ENCODE measurements around the gene FANCD2. TPM values are rescaled to one million over a fixed set of nuclear protein-coding genes. Genes with fewer than 3 reads are reported as not detected.

The FANCD2 gene
- total RNA-seq (2012; rRNA removed) = 15.7 and 16.5 TPM in 2 replicates

DNA sequence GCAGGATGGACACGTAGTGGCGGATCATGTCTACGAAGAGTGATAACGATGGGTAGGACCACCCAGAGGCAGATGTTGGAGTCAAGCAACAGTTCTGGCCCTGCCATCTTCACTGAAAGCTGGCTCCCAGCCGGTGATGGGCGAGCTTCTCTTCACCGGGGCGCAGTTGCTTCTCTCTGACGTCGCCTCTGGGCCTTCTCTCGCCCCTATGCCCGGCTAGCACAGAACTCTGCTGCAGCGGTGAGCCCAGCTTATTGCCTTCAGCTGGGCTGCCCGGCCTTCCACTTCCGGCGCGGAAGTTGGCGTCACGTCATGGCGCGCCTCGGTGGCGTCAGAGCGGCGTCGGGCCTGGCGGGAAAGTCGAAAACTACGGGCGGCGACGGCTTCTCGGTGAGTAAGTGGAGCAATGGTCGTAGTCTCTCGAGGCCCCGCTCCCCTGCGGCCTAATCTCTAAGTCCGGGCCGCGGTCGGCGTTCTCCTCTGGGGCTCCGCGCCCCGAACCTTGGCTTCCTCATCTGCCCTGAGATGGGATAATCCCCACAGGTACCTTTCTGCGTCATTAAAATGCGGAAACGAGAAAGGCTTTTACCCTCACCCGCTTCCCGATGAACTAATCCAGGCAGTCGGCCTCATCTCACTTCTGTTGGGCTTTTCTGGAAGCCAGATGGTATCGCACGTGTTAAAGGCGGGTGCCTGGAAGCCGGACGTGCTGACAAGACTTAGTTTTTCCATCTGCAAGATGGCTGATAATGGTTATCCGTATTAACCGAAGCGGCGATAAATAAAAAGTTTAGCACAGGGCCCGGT, at the start of gene FANCD2:
Gene FANCD2, plus strand, starts transcription at position 354 of the 807 bp plus-strand sequence. CDS start 2,221 bp downstream, outside the sequence.
- peak within 1 kb of the TSS; percentile 97 for H3K4me3 ChIP-seq (ENCODE audit: low read length)
- peak within 1 kb of the TSS; percentile 91 for H3K4me2 ChIP-seq (ENCODE audit: low read length)
- H3K36me3 ChIP-seq (ENCODE audit: insufficient read depth, low read length) = peaks cover 22% of the 10 kb centered on the region
- H3K9me3 ChIP-seq (replicated peaks; ENCODE audit: low read length) = no peaks in the 10 kb centered on the region
- H3K9ac ChIP-seq (ENCODE audit: low read depth, low read length) = peak within 1 kb of the TSS; percentile 94
- peaks cover 29% of the 10 kb centered on the region for H3K4me1 ChIP-seq (ENCODE audit: control insufficient read depth, insufficient read depth, low read length)
- H3K27me3 ChIP-seq (ENCODE audit: control insufficient read depth, insufficient read depth, low read length) = no peaks in the 10 kb centered on the region

DNA sequence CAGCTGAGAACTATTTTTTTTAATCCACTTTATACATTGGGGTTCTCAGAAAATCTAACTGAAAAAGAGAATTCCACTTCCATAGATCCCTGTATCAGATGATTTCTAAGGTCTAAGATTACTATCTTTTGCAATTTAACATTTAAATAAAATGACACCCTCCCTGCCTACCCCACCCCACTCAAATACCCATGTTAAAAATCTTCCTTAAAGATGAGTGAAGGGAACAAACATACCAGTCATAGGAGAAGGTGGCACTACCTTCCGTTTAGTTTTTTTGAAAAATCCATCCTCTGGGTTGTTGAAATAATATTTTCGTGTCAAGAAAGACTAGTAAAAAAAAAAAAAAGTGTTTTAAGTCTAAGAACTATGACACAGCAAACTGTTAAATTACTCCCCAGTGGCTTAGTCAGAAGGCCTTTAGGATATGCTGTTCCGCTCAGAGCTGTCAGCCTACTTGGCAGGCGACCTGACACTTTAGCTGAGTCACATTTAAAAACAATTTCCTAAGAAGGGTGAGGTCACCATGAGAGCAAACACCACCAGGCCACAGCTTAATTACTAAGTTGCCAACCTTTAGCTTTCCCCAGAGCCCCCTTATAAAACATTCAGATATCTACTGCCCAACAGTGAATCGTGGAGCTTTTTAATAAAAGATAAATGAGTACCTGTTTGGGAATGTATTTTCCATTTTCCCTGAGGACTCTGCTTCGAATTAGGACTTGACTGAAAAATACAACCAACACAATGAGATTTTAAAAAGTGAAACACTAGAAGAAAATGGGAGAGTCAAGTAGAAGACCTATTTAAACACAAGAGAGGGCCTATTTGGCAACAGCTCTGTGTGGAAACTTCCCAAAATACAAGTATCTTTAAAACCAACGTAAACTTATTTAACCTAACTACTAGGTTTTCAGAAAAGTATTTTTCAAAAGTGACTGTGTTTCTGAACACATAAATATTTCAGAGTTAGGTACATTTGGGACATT, 49.2 kb upstream of the FANCD2 start:
- Histone ChIP-seq H3K27me3 (ENCODE audit: control insufficient read depth, insufficient read depth, low read length) (no peaks in the 10 kb centered on the region), H3K4me2 (ENCODE audit: low read length) (peak overlapping the region; percentile 57), H3K4me1 (ENCODE audit: control insufficient read depth, insufficient read depth, low read length) (peaks cover 19% of the 10 kb centered on the region), H3K36me3 (ENCODE audit: insufficient read depth, low read length) (peaks cover 37% of the 10 kb centered on the region), H3K4me3 (ENCODE audit: low read length) (peak overlapping the region; percentile 33), H3K9ac (ENCODE audit: low read depth, low read length) (peak overlapping the region; percentile 72), H3K9me3 (replicated peaks; ENCODE audit: low read length) (no peaks in the 10 kb centered on the region)

DNA sequence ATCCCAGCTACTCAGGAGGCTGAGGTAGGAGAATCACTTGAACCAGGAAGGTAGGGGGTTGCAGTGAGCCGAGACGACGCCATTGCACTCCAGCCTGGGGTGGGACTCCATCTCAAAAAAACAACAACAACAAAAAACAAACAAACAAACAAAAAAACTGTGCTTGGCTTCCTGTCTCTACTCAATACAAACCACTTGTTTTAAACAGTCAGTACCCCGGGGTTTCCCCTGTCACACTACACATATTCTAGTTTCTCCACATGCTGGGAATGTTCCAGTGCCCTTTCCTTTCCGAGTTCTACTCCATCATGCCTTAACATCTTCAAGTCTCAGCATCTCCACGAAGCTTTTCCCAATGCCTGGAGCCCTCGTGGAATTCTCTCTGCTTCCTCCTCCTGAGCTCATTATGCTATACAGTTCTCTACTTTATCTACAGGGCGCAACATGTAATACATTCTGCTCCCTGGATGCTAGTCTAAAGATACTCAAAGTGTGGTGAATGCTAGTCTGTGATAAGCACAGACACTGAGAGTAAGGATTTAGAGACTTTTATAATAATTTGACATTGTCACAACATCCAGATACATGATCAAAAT, 47.4 kb upstream of the FANCD2 start:
- peaks cover 19% of the 10 kb centered on the region for H3K4me1 ChIP-seq (ENCODE audit: control insufficient read depth, insufficient read depth, low read length)
- no peak overlapping the region for H3K9ac ChIP-seq (ENCODE audit: low read depth, low read length)
- H3K9me3 ChIP-seq (replicated peaks; ENCODE audit: low read length) = no peaks in the 10 kb centered on the region
- H3K4me3 ChIP-seq (ENCODE audit: low read length) = no peak overlapping the region
- peaks cover 26% of the 10 kb centered on the region for H3K36me3 ChIP-seq (ENCODE audit: insufficient read depth, low read length)
- H3K4me2 ChIP-seq (ENCODE audit: low read length) = no peak overlapping the region
- H3K27me3 ChIP-seq (ENCODE audit: control insufficient read depth, insufficient read depth, low read length) = no peaks in the 10 kb centered on the region

DNA sequence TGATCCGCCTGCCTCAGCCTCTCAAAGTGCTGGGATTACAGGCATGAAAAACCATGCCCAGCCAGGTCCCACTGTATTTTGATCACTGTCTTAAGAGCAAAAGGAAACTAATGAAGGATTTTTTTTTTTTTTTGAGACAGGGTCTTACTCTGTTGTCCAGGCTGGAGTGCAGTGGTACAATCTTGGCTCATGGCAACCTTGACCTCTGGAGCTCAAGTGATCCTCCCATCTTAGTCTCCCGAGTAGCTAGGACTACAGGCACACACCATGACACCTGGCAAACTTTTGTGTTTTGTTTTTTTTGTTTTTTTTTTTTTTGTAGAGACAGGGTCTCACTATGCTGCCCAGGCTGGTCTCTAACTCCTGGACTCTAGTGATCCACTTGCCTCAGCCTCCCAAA, 46.0 kb upstream of the FANCD2 start:
- H3K27me3 ChIP-seq (ENCODE audit: control insufficient read depth, insufficient read depth, low read length) = no peaks in the 10 kb centered on the region
- peaks cover 17% of the 10 kb centered on the region for H3K36me3 ChIP-seq (ENCODE audit: insufficient read depth, low read length)
- peaks cover 21% of the 10 kb centered on the region for H3K4me1 ChIP-seq (ENCODE audit: control insufficient read depth, insufficient read depth, low read length)
- no peak overlapping the region for H3K4me2 ChIP-seq (ENCODE audit: low read length)
- no peak overlapping the region for H3K4me3 ChIP-seq (ENCODE audit: low read length)
- no peak overlapping the region for H3K9ac ChIP-seq (ENCODE audit: low read depth, low read length)
- no peaks in the 10 kb centered on the region for H3K9me3 ChIP-seq (replicated peaks; ENCODE audit: low read length)

DNA sequence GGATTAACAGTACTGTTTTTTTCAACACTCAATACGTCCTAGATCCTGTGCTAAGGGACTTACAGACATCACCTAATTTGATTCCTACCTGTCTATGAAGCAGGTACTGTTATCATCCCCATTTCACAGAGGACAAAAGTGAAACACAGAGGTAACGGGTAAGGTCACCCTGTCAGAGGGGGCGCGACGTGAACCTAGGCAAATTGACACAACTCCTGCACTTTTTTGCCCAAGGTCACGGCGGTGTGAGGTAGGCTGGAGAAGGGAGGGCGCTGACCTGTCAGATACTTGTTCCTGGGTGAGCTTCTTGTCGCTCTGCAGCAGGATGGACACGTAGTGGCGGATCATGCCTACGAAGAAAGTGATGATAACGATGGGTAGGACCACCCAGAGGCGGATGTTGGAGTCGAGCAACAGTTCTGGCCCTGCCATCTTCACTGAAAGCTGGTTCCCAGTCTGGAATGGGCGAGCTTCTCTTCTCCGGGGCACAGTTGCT, 40.0 kb upstream of the FANCD2 start:
- Histone ChIP-seq H3K36me3 (ENCODE audit: insufficient read depth, low read length) (no peaks in the 10 kb centered on the region), H3K4me2 (ENCODE audit: low read length) (peak overlapping the region; percentile 92), H3K9ac (ENCODE audit: low read depth, low read length) (peak overlapping the region; percentile 89), H3K4me1 (ENCODE audit: control insufficient read depth, insufficient read depth, low read length) (peaks cover 17% of the 10 kb centered on the region), H3K9me3 (replicated peaks; ENCODE audit: low read length) (no peaks in the 10 kb centered on the region), H3K27me3 (ENCODE audit: control insufficient read depth, insufficient read depth, low read length) (no peaks in the 10 kb centered on the region), H3K4me3 (ENCODE audit: low read length) (peak overlapping the region; percentile 82)

DNA sequence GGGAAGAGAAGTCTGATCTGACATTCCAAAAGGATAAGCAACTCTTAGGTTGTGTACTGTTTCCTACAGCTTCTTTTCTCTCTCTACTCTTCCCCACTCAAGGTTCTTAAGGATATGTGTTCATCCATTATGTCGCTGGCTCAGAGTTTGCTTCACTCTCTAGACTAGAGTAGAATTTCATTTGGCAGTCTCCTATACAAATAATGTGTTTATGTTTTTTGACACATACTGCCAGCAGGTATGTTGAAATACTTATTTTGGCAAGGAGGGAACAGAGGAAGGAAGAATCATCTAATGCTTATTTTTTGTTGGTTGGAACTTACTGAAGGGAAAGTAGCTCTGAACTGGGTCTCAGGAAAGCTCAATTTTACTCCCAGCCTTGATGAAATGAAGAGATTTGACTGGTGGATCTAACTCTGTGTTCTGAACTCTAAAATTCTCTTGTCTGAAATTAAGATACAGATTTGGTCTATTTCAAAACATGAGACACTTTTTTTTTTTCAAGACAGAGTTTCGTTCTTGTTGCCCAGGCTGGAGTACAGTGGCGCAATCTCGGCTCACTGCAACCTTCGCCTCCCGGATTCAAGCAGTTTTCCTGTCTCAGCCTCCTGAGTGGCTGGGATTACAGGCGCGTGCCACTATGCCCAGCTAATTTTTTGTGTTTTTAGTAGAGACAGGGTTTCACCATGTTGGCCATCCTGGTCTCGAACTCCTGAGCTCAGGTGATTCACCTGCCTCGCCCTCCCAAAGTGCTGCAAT, 32.0 kb upstream of the FANCD2 start:
- peaks cover 13% of the 10 kb centered on the region for H3K4me1 ChIP-seq (ENCODE audit: control insufficient read depth, insufficient read depth, low read length)
- H3K9me3 ChIP-seq (replicated peaks; ENCODE audit: low read length) = no peaks in the 10 kb centered on the region

DNA sequence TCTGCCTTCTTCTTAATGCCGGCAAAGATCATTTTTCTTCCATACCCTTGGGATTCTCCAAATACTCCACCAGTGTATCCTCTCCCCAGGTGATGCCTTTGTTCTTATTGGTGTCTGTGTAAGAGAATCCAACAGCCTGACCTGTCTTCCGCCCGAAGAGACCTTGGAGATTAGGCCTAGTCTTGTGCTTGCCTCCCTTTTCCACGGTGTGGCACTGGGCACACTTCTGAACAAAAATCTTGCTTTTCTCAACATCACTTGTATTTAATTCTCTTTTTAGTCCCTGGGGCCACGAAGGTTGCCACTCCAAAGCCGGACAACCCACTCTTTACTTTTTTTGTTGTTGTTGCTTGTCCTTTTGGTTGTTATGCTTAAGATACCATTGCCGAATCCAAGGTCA, 25.6 kb upstream of the FANCD2 start:
- H3K36me3 ChIP-seq (ENCODE audit: insufficient read depth, low read length) = peaks cover 16% of the 10 kb centered on the region
- no peaks in the 10 kb centered on the region for H3K4me1 ChIP-seq (ENCODE audit: control insufficient read depth, insufficient read depth, low read length)
- H3K4me2 ChIP-seq (ENCODE audit: low read length) = no peak overlapping the region
- H3K27me3 ChIP-seq (ENCODE audit: control insufficient read depth, insufficient read depth, low read length) = no peaks in the 10 kb centered on the region
- H3K4me3 ChIP-seq (ENCODE audit: low read length) = no peak overlapping the region
- no peaks in the 10 kb centered on the region for H3K9me3 ChIP-seq (replicated peaks; ENCODE audit: low read length)
- H3K9ac ChIP-seq (ENCODE audit: low read depth, low read length) = no peak overlapping the region

More for the DNA sequence above, 32.0 kb upstream of the FANCD2 start:
- H3K4me3 ChIP-seq (ENCODE audit: low read length) = no peak overlapping the region
- no peak overlapping the region for H3K9ac ChIP-seq (ENCODE audit: low read depth, low read length)
- peak overlapping the region; percentile 50 for H3K4me2 ChIP-seq (ENCODE audit: low read length)
- peaks cover 11% of the 10 kb centered on the region for H3K36me3 ChIP-seq (ENCODE audit: insufficient read depth, low read length)
- H3K27me3 ChIP-seq (ENCODE audit: control insufficient read depth, insufficient read depth, low read length) = no peaks in the 10 kb centered on the region

DNA sequence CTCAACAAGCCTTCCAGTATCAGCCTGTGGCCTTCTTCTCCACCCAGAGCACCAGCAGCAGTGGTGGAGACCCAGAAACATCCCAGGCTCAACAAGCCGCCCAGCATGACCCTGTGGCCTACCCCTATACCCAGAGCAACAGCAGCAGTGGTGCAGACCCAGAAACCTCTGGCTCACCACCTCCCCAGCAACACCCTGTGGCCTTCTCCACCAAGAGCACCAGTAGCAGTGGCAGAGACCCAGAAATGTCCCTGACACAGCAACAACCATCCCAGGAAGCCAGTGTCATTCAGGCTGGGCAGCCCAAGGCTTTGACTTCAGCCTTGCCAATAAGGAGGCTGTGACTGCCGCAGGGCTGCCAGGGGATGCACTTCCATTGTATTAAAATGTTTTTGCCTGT, 23.3 kb upstream of the FANCD2 start:
- Histone ChIP-seq H3K4me1 (ENCODE audit: control insufficient read depth, insufficient read depth, low read length) (no peaks in the 10 kb centered on the region), H3K36me3 (ENCODE audit: insufficient read depth, low read length) (peaks cover 12% of the 10 kb centered on the region), H3K4me3 (ENCODE audit: low read length) (no peak overlapping the region), H3K9ac (ENCODE audit: low read depth, low read length) (no peak overlapping the region), H3K9me3 (replicated peaks; ENCODE audit: low read length) (no peaks in the 10 kb centered on the region), H3K27me3 (ENCODE audit: control insufficient read depth, insufficient read depth, low read length) (no peaks in the 10 kb centered on the region), H3K4me2 (ENCODE audit: low read length) (no peak overlapping the region)

DNA sequence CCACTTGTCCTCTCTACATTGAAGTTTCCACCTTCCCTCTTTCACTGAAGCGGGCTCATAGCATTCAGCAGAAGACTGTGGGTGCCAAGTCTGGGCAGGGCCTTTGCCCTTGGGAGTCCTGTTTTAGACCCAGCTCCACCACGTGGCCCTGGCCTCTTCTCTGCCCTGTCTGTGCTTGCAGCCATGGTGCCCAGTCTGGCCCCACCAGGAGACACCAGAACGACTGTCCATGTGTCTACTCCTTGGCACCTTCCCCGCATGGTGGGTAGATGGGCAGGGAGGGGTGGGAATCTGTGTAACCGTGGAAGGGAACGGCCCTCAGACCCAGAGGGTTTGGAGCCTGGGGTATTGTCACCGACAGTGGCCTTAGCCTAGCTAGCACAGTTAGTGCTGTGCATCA, 21.7 kb upstream of the FANCD2 start:
- Histone ChIP-seq H3K9ac (ENCODE audit: low read depth, low read length) (no peak overlapping the region), H3K27me3 (ENCODE audit: control insufficient read depth, insufficient read depth, low read length) (no peaks in the 10 kb centered on the region), H3K4me2 (ENCODE audit: low read length) (no peak overlapping the region), H3K9me3 (replicated peaks; ENCODE audit: low read length) (no peaks in the 10 kb centered on the region), H3K36me3 (ENCODE audit: insufficient read depth, low read length) (peaks cover 4% of the 10 kb centered on the region), H3K4me1 (ENCODE audit: control insufficient read depth, insufficient read depth, low read length) (peaks cover 6% of the 10 kb centered on the region), H3K4me3 (ENCODE audit: low read length) (no peak overlapping the region)

DNA sequence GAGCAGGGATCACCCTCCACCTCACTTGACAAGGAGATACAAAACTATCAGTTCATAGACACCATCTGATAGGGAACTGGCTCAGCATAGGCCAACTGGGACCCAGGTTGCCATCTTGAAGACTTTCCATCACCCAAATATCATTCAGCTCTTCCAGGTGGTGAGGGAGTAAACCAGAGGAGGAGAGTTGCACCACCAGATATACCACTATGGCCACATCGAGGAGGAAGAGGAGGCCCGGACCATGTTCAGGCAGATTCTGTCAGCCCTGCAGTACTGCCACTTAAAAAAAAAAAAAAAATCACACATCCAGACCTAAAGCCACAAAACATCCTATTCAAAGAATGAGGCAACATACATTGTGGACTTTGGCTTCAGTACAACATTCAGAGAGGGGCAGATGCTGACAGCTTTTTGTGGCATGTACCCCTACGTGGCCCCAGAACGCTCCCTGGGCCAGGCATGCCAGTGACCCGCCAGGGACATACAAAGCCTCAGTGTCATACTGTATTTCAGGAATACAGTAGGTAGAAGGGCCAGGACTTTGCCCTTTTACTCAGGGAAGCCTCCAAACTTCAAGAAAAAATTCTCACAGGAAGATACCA, 21.2 kb upstream of the FANCD2 start:
- Histone ChIP-seq H3K4me3 (ENCODE audit: low read length) (no peak overlapping the region), H3K9me3 (replicated peaks; ENCODE audit: low read length) (no peaks in the 10 kb centered on the region), H3K4me1 (ENCODE audit: control insufficient read depth, insufficient read depth, low read length) (peaks cover 6% of the 10 kb centered on the region), H3K9ac (ENCODE audit: low read depth, low read length) (no peak overlapping the region), H3K36me3 (ENCODE audit: insufficient read depth, low read length) (no peaks in the 10 kb centered on the region), H3K27me3 (ENCODE audit: control insufficient read depth, insufficient read depth, low read length) (no peaks in the 10 kb centered on the region), H3K4me2 (ENCODE audit: low read length) (no peak overlapping the region)

All from skeletal muscle satellite cell (primary cell).